ENCODE data around the gene RNASEH2B.

Gene RNASEH2B

GRCh38 chr13:50908371-50908770, 1.2 kb upstream of the RNASEH2B start:
- no peak for DNase-seq

GRCh38 chr13:50910485-50910805, 854 bp downstream of the RNASEH2B start:
- DNase-seq, result peak; percentile 43

- no peak for DNase-seq
Measured at GRCh38 chr13:50911081-50911631, 1.6 kb downstream of the RNASEH2B start.

GRCh38 chr13:50911937-50912795, 2.6 kb downstream of the RNASEH2B start:
- peak; percentile 85 for DNase-seq

GRCh38 chr13:50912851-50913250, 3.3 kb downstream of the RNASEH2B start:
- no peak for DNase-seq

- peak; percentile 25 for DNase-seq
Measured at GRCh38 chr13:50914176-50914700, 4.6 kb downstream of the RNASEH2B start.

- DNase-seq, result peak; percentile 26
Measured at GRCh38 chr13:50914848-50915247, 5.3 kb downstream of the RNASEH2B start.

GRCh38 chr13:50915565-50915964, 6.0 kb downstream of the RNASEH2B start:
- peak; percentile 25 for DNase-seq

- DNase-seq, result peak; percentile 78
Measured at GRCh38 chr13:50916701-50917184, 7.2 kb downstream of the RNASEH2B start.

- no peak for DNase-seq
Measured at GRCh38 chr13:50917572-50917971, 8.0 kb downstream of the RNASEH2B start.

- DNase-seq, result no peak
Measured at GRCh38 chr13:50918567-50918966, 9.0 kb downstream of the RNASEH2B start.

GRCh38 chr13:50919277-50919676, 9.7 kb downstream of the RNASEH2B start:
- DNase-seq, result peak; percentile 43

- DNase-seq, result peak; percentile 25
Measured at GRCh38 chr13:50921706-50922105, 12.1 kb downstream of the RNASEH2B start.

GRCh38 chr13:50923272-50923671, 13.7 kb downstream of the RNASEH2B start:
- DNase-seq, result no peak

- DNase-seq, result no peak
Measured at GRCh38 chr13:50924025-50924424, 14.4 kb downstream of the RNASEH2B start.

GRCh38 chr13:50927701-50928100, 18.1 kb downstream of the RNASEH2B start:
- DNase-seq, result peak; percentile 36

- DNase-seq, result no peak
Measured at GRCh38 chr13:50928102-50928501, 18.5 kb downstream of the RNASEH2B start.

GRCh38 chr13:50928659-50929462, 19.3 kb downstream of the RNASEH2B start:
- DNase-seq, result no peak

GRCh38 chr13:50932091-50932490, 22.5 kb downstream of the RNASEH2B start:
- no peak for DNase-seq

- DNase-seq, result peak; percentile 55
Measured at GRCh38 chr13:50934735-50935435, 25.3 kb downstream of the RNASEH2B start.

- peak; percentile 96 for DNase-seq
Measured at GRCh38 chr13:50936679-50937078, 27.1 kb downstream of the RNASEH2B start.

GRCh38 chr13:50940509-50940908, 30.9 kb downstream of the RNASEH2B start:
- DNase-seq, result no peak

- no peak for DNase-seq
Measured at GRCh38 chr13:50941146-50941545, 31.6 kb downstream of the RNASEH2B start.

All from inflammatory macrophage treated with lipopolysaccharide for 4 hours (primary cell).